ENCODE results near the gene PTGER4. TPM values are rescaled to one million over a fixed set of nuclear protein-coding genes. Genes with fewer than 3 reads are reported as not detected.

Gene PTGER4
- total and polyA plus RNA-seq, 2 of the 8 experiments (the other 6 are each of a cell fraction or from before 2014, with no cell fraction given), result 0.76 to 1.2 TPM

GRCh38 chr5:40666657-40667056 lies 13.1 kb upstream of the PTGER4 start (continued):
- TF ChIP-seq ATF3 (IDR thresholded peaks at IDR 0.05; ENCODE audit: insufficient read depth, low read depth, low read length), result no peak
- no peak for TF ChIP-seq RXRA (IDR thresholded peaks at IDR 0.05; ENCODE audit: insufficient read depth, low read depth, low read length)
- TF ChIP-seq MAFK (IDR thresholded peaks at IDR 0.05; ENCODE audit: low read depth, low read length), result no peak
- no peak for TF ChIP-seq USF2 (IDR thresholded peaks at IDR 0.05; ENCODE audit: low read length)
- TF ChIP-seq CTBP2 (IDR thresholded peaks at IDR 0.05; ENCODE audit: borderline replicate concordance, insufficient read depth, insufficient read length, low read length), result no peak
- no peak for TF ChIP-seq TBP (IDR thresholded peaks at IDR 0.05; ENCODE audit: low read depth, low read length)
